Hepatocyte (in vitro differentiated cells): ENCODE data around the gene GPC3.

Experiments
- EZH2phosphoT487 ChIP-seq: fragments of 200-600 bp; sonication (generic); IDR thresholded peaks from one replicate; pipeline ENCODE4 v1.6.1; 2018; ENCODE audit warnings: antibody characterized with exemption, mild to moderate bottlenecking, low read depth, moderate library complexity; ENCODE audit not compliant: unreplicated experiment, severe bottlenecking
- TF ChIP-seq, protein P1 (sequence below): fragments of 200-600 bp; sonication (generic); IDR thresholded peaks from 2 replicates; pipeline ENCODE4 v1.5.1; 2016; ENCODE audit warnings: antibody characterized with exemption, mild to moderate bottlenecking; ENCODE audit not compliant: poor library complexity

DNA sequence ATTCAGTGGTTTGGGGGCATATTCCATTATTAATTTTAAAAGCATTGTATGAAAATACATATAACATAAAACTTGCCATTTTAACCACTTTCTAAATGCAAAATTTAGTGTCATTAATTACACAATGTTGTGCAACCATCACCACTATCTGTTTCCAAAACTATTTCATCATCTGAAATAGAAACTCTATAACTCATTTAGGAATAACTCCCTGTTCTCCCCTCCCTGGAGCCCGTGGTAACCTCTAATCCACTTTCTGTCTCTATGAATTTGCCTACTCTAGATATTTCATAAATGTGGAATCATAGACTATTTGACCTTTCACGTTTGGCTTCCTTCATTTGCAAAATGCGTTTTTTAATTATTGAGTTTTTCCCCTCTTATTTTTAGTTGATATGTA, 468.7 kb downstream of the GPC3 start:
- TF ChIP-seq, protein P1, sequence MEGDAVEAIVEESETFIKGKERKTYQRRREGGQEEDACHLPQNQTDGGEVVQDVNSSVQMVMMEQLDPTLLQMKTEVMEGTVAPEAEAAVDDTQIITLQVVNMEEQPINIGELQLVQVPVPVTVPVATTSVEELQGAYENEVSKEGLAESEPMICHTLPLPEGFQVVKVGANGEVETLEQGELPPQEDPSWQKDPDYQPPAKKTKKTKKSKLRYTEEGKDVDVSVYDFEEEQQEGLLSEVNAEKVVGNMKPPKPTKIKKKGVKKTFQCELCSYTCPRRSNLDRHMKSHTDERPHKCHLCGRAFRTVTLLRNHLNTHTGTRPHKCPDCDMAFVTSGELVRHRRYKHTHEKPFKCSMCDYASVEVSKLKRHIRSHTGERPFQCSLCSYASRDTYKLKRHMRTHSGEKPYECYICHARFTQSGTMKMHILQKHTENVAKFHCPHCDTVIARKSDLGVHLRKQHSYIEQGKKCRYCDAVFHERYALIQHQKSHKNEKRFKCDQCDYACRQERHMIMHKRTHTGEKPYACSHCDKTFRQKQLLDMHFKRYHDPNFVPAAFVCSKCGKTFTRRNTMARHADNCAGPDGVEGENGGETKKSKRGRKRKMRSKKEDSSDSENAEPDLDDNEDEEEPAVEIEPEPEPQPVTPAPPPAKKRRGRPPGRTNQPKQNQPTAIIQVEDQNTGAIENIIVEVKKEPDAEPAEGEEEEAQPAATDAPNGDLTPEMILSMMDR = no peak
- TF ChIP-seq EZH2phosphoT487 = no peak
